GM23338 (cell line): ENCODE results near the gene HRK. TPM values are rescaled to one million over a fixed set of nuclear protein-coding genes. Genes with fewer than 3 reads are reported as not detected.
A peak's percentile ranks its signal among the peaks of the same experiment; 100 is the strongest.

Experiments used
- ATAC-seq: fragments of 200-7000 bp; cut with Tn5 transposase; 3 replicates; pipeline ENCODE4 v1.9.1; 2020
- DNase-seq: peaks from one replicate; pipeline ENCODE4 v3.0.0-alpha.2; 2015; ENCODE audit warnings: low spot score
- H2AFZ ChIP-seq: fragments of 200-600 bp; sonication (generic); 2 replicates; pipeline ENCODE4 v1.8.0; 2016; ENCODE audit warnings: antibody characterized with exemption, mild to moderate bottlenecking, moderate library complexity
- H3F3A ChIP-seq: fragments of 200-600 bp; sonication (generic); replicated peaks from 2 replicates; pipeline ENCODE4 v1.8.0; 2017; ENCODE audit warnings: antibody characterized with exemption, mixed run types, low read depth
- H3K27ac ChIP-seq: fragments of 200-600 bp; sonication (generic); 2 replicates; pipeline ENCODE4 v1.6.1; 2016; ENCODE audit warnings: low read depth
- H3K27me3 ChIP-seq: fragments of 200-600 bp; sonication (generic); 2 replicates; pipeline ENCODE4 v1.8.0; 2016; ENCODE audit warnings: mild to moderate bottlenecking, mixed run types, moderate library complexity; ENCODE audit not compliant: insufficient read depth
- H3K36me3 ChIP-seq: fragments of 200-600 bp; sonication (generic); 2 replicates; pipeline ENCODE4 v1.8.0; 2016; ENCODE audit warnings: mild to moderate bottlenecking; ENCODE audit not compliant: insufficient read depth
- H3K4me1 ChIP-seq: fragments of 200-600 bp; sonication (generic); 2 replicates; pipeline ENCODE4 v1.8.0; 2016; ENCODE audit warnings: mild to moderate bottlenecking, moderate library complexity; ENCODE audit not compliant: insufficient read depth
- H3K4me2 ChIP-seq: fragments of 200-600 bp; sonication (generic); 2 replicates; pipeline ENCODE4 v1.7.1; 2017; ENCODE audit warnings: mixed run types
- H3K4me3 ChIP-seq: fragments of 200-600 bp; sonication (generic); 2 replicates; pipeline ENCODE4 v1.6.1; 2016; ENCODE audit warnings: mixed run types
- H3K79me2 ChIP-seq: fragments of 200-600 bp; sonication (generic); replicated peaks from 2 replicates; pipeline ENCODE4 v1.8.0; 2017; ENCODE audit warnings: mild to moderate bottlenecking; ENCODE audit not compliant: insufficient read depth
- H3K9me2 ChIP-seq: fragments of 200-600 bp; sonication (generic); 2 replicates; pipeline ENCODE4 v1.8.0; 2017; ENCODE audit not compliant: insufficient read depth
- H4K20me1 ChIP-seq: fragments of 200-600 bp; sonication (generic); replicated peaks from 2 replicates; pipeline ENCODE4 v1.8.0; 2017; ENCODE audit warnings: mild to moderate bottlenecking; ENCODE audit not compliant: insufficient read depth
- H3K27ac Mint-ChIP-seq: 2 replicates; pipeline ENCODE4 v1.8.0; 2020; ENCODE audit warnings: inconsistent platforms, mild to moderate bottlenecking, moderate library complexity, mixed read lengths
- H3K27me3 Mint-ChIP-seq: 3 replicates; pipeline ENCODE4 v1.8.0; 2022; ENCODE audit warnings: low read depth, mild to moderate bottlenecking, moderate library complexity, mixed read lengths, inconsistent platforms; ENCODE audit not compliant: insufficient read depth, poor library complexity
- H3K36me3 Mint-ChIP-seq: 3 replicates; pipeline ENCODE4 v1.8.0; 2021; ENCODE audit warnings: low read depth, mild to moderate bottlenecking, inconsistent platforms, moderate library complexity, mixed read lengths
- H3K4me1 Mint-ChIP-seq: 3 replicates; pipeline ENCODE4 v1.8.0; 2020; ENCODE audit warnings: mild to moderate bottlenecking, inconsistent platforms, mixed read lengths
- H3K4me3 Mint-ChIP-seq: 3 replicates; pipeline ENCODE4 v1.8.0; 2021; ENCODE audit warnings: moderate library complexity, mild to moderate bottlenecking, inconsistent platforms, mixed read lengths
- H3K9me3 Mint-ChIP-seq: 3 replicates; pipeline ENCODE4 v1.8.0; 2020; ENCODE audit warnings: moderate library complexity, mild to moderate bottlenecking, inconsistent platforms, mixed read lengths
- CREB1 ChIP-seq: fragments of 250-450 bp; sonication (Bioruptor Pico); IDR thresholded peaks from 2 replicates; pipeline ENCODE4 v1.5.0; 2020; ENCODE audit warnings: low read depth, mild to moderate bottlenecking, moderate library complexity
- CTCF ChIP-seq, 2 experiments: fragments of 200-600 bp in 1 of 2; sonication (generic) in 1 of 2; conservative IDR thresholded peaks; 2 replicates each; pipeline versions ENCODE4 v1.5.1 to v1.6.1; 2016 to 2017; ENCODE audit warnings: antibody characterized with exemption in 2 of 2, low read depth in 2 of 2, mild to moderate bottlenecking in 2 of 2, moderate library complexity in 1 of 2
- EZH2 ChIP-seq: fragments of 200-600 bp; sonication (generic); IDR thresholded peaks from one replicate; pipeline ENCODE4 v1.8.0; 2017; ENCODE audit warnings: antibody characterized with exemption, mild to moderate bottlenecking, low read depth; ENCODE audit not compliant: unreplicated experiment
- EZH2phosphoT487 ChIP-seq: fragments of 200-600 bp; sonication (generic); IDR thresholded peaks from one replicate; pipeline ENCODE4 v1.8.1; 2018; ENCODE audit warnings: antibody characterized with exemption; ENCODE audit not compliant: unreplicated experiment
- JUNB ChIP-seq: IDR thresholded peaks from one replicate; pipeline ENCODE4 v1.6.1; 2016; ENCODE audit warnings: antibody characterized with exemption; ENCODE audit not compliant: unreplicated experiment
- NANOG ChIP-seq: IDR thresholded peaks from 2 replicates; pipeline ENCODE4 v1.6.1; 2016; ENCODE audit warnings: antibody characterized with exemption, borderline replicate concordance
- POLR2AphosphoS5 ChIP-seq: IDR thresholded peaks from 2 replicates; pipeline ENCODE4 v1.6.1; 2016; ENCODE audit warnings: antibody characterized with exemption, low read depth
- REST ChIP-seq: IDR thresholded peaks from one replicate; pipeline ENCODE4 v1.6.1; 2018; ENCODE audit warnings: antibody characterized with exemption; ENCODE audit not compliant: unreplicated experiment
- STAT1 ChIP-seq: IDR thresholded peaks from one replicate; pipeline ENCODE4 v1.6.1; 2016; ENCODE audit warnings: antibody characterized with exemption; ENCODE audit not compliant: unreplicated experiment
- ZNF114 ChIP-seq: fragments of 250-450 bp; sonication (Bioruptor Pico); IDR thresholded peaks from 2 replicates; pipeline ENCODE4 v1.5.0; 2020; ENCODE audit warnings: mild to moderate bottlenecking, moderate library complexity
- polyA plus RNA-seq: library from polyadenylated mRNA; unstranded; fragments of >200 nt; fragmentation: Nextera tagmentation; extraction: Ambion mirVana; gene quantifications from 2 replicates; pipeline ENCODE4 v1.2.1, GENCODE V29; 2016
- total RNA-seq: library from RNA; depleted of rRNA; stranded (reverse); fragments of >200 nt; shearing (Covaris generic); gene quantifications from 2 replicates; pipeline ENCODE4 v1.2.3, GENCODE V29; 2014

The HRK gene
- total and polyA plus RNA-seq, 2 experiments from 2014 or later, result 1.7 to 1.9 TPM

GRCh38 chr12:116870306-116870705, 10.9 kb downstream of the HRK start (continued):
- TF ChIP-seq EZH2 (no peak), CREB1 (CRISPR knock-in tag) (no peak), EZH2phosphoT487 (no peak), CTCF (conservative IDR thresholded peaks at IDR 0.05; ENCODE audit: low read depth in 2 of 2) (no peak), REST (no peak)

- H3K4me2 ChIP-seq, result no peak overlapping the region
- no peaks in the 10 kb centered on the region for H3K36me3 Mint-ChIP-seq
- no peaks in the 10 kb centered on the region for H3K9me3 Mint-ChIP-seq
- H3K27ac Mint-ChIP-seq, result no peak overlapping the region
- H2AFZ ChIP-seq, result no peak overlapping the region
- no peak for ATAC-seq
- no peak overlapping the region for H3K4me3 Mint-ChIP-seq
- TF ChIP-seq ZNF114 (no peak), EZH2phosphoT487 (no peak), POLR2AphosphoS5 (no peak)
- H3K79me2 ChIP-seq, result no peaks in the 10 kb centered on the region
- H3K4me3 ChIP-seq, result no peak overlapping the region
- H3K27me3 ChIP-seq, result no peaks in the 10 kb centered on the region
- no peaks in the 10 kb centered on the region for H4K20me1 ChIP-seq
- peaks cover 4% of the 10 kb centered on the region for H3K27me3 Mint-ChIP-seq
- H3F3A ChIP-seq, result no peaks in the 10 kb centered on the region
- peak; percentile 35 for DNase-seq
- H3K4me1 Mint-ChIP-seq, result peaks cover 3% of the 10 kb centered on the region; the same call in 1 of the 3 replicates
- H3K4me1 ChIP-seq, result no peaks in the 10 kb centered on the region
- no peaks in the 10 kb centered on the region for H3K36me3 ChIP-seq
- H3K9me2 ChIP-seq, result no peaks in the 10 kb centered on the region
- no peak overlapping the region for H3K27ac ChIP-seq
Observed at GRCh38 chr12:116867523-116867922, 13.7 kb downstream of the HRK start.

GRCh38 chr12:116864371-116865160, 16.7 kb downstream of the HRK start:
- Mint-ChIP-seq H3K27ac (no peak overlapping the region), H3K4me3 (no peak overlapping the region), H3K27me3 (peaks cover 3% of the 10 kb centered on the region), H3K9me3 (no peaks in the 10 kb centered on the region), H3K36me3 (no peaks in the 10 kb centered on the region), H3K4me1 (peaks cover 15% of the 10 kb centered on the region)
- Histone ChIP-seq H3K27me3 (no peaks in the 10 kb centered on the region), H3K4me3 (no peak overlapping the region), H4K20me1 (no peaks in the 10 kb centered on the region; the same call in 1 of the 2 replicates), H3K4me1 (peaks cover 15% of the 10 kb centered on the region), H3K4me2 (no peak overlapping the region), H3K9me2 (no peaks in the 10 kb centered on the region), H3F3A (no peaks in the 10 kb centered on the region), H3K79me2 (no peaks in the 10 kb centered on the region), H3K36me3 (no peaks in the 10 kb centered on the region), H3K27ac (no peak overlapping the region), H2AFZ (no peak overlapping the region)
- DNase-seq, result no peak
- ATAC-seq, result no peak
- TF ChIP-seq ZNF114 (no peak), STAT1 (no peak), NANOG (no peak), CREB1 (CRISPR knock-in tag) (no peak), JUNB (no peak), EZH2phosphoT487 (no peak), POLR2AphosphoS5 (no peak)
